ENCODE data around the gene REPS2. TPM values are rescaled to one million over a fixed set of nuclear protein-coding genes. Genes with fewer than 3 reads are reported as not detected.

REPS2 gene
- total RNA-seq, 1 experiment from 2014 or later, result 3.7 TPM

GRCh38 chrX:17024886-17025285, 78.4 kb downstream of the REPS2 start:
- no peak overlapping the region for H3K9ac ChIP-seq (ENCODE audit: extremely low read depth, insufficient read length, low read length)
- no peak overlapping the region for H3K4ac ChIP-seq (ENCODE audit: low read depth, low read length)
- Mint-ChIP-seq H3K27ac (peak overlapping the region in 1 of 3 experiments; percentile 82; a peak in 1 of 7 replicates), H3K36me3 (ENCODE audit: insufficient read depth in 1 of 3, low read depth in 3 of 3) (no peaks in the 10 kb centered on the region), H3K4me3 (no peak overlapping the region), H3K4me1 (peaks cover 3 to 5% of the 10 kb centered on the region in 2 experiments; a peak in 3 of 4 replicates), H3K9me3 (no peaks in the 10 kb centered on the region), H3K27me3 (ENCODE audit: low read depth) (no peaks in the 10 kb centered on the region; the same call in 1 of the 2 replicates)
- no peak overlapping the region for H2AK5ac ChIP-seq (ENCODE audit: insufficient read length, low read length)
- H3K27me3 ChIP-seq (ENCODE audit: insufficient read depth, low read length), result no peaks in the 10 kb centered on the region
- no peaks in the 10 kb centered on the region for H3K4me1 ChIP-seq (ENCODE audit: insufficient read depth, low read length)
- H3K4me2 ChIP-seq (ENCODE audit: insufficient read depth, insufficient read length, low read length), result no peak overlapping the region
- H3K79me1 ChIP-seq (ENCODE audit: insufficient read depth, low read depth, low read length, poor library complexity, severe bottlenecking), result no peaks in the 10 kb centered on the region
- no peak overlapping the region for H2BK12ac ChIP-seq (ENCODE audit: insufficient read length, low read depth, low read length)
- TF ChIP-seq, protein P1, sequence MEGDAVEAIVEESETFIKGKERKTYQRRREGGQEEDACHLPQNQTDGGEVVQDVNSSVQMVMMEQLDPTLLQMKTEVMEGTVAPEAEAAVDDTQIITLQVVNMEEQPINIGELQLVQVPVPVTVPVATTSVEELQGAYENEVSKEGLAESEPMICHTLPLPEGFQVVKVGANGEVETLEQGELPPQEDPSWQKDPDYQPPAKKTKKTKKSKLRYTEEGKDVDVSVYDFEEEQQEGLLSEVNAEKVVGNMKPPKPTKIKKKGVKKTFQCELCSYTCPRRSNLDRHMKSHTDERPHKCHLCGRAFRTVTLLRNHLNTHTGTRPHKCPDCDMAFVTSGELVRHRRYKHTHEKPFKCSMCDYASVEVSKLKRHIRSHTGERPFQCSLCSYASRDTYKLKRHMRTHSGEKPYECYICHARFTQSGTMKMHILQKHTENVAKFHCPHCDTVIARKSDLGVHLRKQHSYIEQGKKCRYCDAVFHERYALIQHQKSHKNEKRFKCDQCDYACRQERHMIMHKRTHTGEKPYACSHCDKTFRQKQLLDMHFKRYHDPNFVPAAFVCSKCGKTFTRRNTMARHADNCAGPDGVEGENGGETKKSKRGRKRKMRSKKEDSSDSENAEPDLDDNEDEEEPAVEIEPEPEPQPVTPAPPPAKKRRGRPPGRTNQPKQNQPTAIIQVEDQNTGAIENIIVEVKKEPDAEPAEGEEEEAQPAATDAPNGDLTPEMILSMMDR (conservative IDR thresholded peaks at IDR 0.05), result no peak
- no peak overlapping the region for H2BK120ac ChIP-seq (ENCODE audit: low read depth, low read length, poor library complexity, severe bottlenecking)
- no peak overlapping the region for H2AFZ ChIP-seq (ENCODE audit: low read length)
- no peak overlapping the region for H3K27ac ChIP-seq (ENCODE audit: insufficient read length, low read depth, low read length)
- no peak overlapping the region for H2BK20ac ChIP-seq (ENCODE audit: low read depth, low read length, poor library complexity, severe bottlenecking)
- H3K23me2 ChIP-seq (ENCODE audit: insufficient read length, low read depth, low read length, poor library complexity, severe bottlenecking), result no peaks in the 10 kb centered on the region
- H2BK5ac ChIP-seq (ENCODE audit: insufficient read length, low read length), result no peak overlapping the region
- H4K5ac ChIP-seq (ENCODE audit: insufficient read length, low read depth, low read length), result no peak overlapping the region
- no peak overlapping the region for H2BK15ac ChIP-seq (ENCODE audit: low read depth, low read length)
- no peak overlapping the region for H3T11ph ChIP-seq (ENCODE audit: low read length)
- no peak overlapping the region for H4K8ac ChIP-seq (replicated peaks; ENCODE audit: insufficient read length, low read depth, low read length)
- no peak overlapping the region for H3K18ac ChIP-seq (ENCODE audit: insufficient read length, low read depth, low read length)
- no peak overlapping the region for H3K56ac ChIP-seq (ENCODE audit: insufficient read length, low read depth, low read length)
- H3K9me3 ChIP-seq (ENCODE audit: control insufficient read depth, low read depth, low read length), result no peaks in the 10 kb centered on the region
- no peaks in the 10 kb centered on the region for H3K79me2 ChIP-seq (ENCODE audit: insufficient read depth, low read length)
- H3K14ac ChIP-seq (ENCODE audit: insufficient read depth, low read length), result no peak overlapping the region
- no peak overlapping the region for H4K91ac ChIP-seq (ENCODE audit: insufficient read length, low read depth, low read length)
- no peak overlapping the region for H3K23ac ChIP-seq (ENCODE audit: insufficient read length, low read depth, low read length)
- WGBS (ENCODE audit: extremely low coverage, insufficient read length, low lambda C conversion rate), result no CpG with 5 or more reads among the region's 11 CpGs
- no peaks in the 10 kb centered on the region for H4K20me1 ChIP-seq (ENCODE audit: control insufficient read depth, insufficient read depth, insufficient read length)
- DNase-seq, result peak; percentile 61
